GM12891 (cell line): ENCODE data around the gene LCMT1.

Source experiments
- PAX5 ChIP-seq: IDR thresholded peaks from 2 replicates; pipeline ENCODE4 v1.6.1; 2011; ENCODE audit warnings: low read length, moderate library complexity, mild to moderate bottlenecking; ENCODE audit not compliant: insufficient read depth, severe bottlenecking
- POLR2A ChIP-seq: IDR thresholded peaks from 2 replicates; pipeline ENCODE4 v1.6.1; 2011; ENCODE audit warnings: low read depth, low read length, control low read depth
- POLR2AphosphoS5 ChIP-seq: IDR thresholded peaks from 2 replicates; pipeline ENCODE4 v1.6.1; 2011; ENCODE audit warnings: low read depth, low read length, control low read depth
- TAF1 ChIP-seq: IDR thresholded peaks from 2 replicates; pipeline ENCODE4 v1.6.1; 2011; ENCODE audit warnings: low read depth, low read length, control low read depth

DNA sequence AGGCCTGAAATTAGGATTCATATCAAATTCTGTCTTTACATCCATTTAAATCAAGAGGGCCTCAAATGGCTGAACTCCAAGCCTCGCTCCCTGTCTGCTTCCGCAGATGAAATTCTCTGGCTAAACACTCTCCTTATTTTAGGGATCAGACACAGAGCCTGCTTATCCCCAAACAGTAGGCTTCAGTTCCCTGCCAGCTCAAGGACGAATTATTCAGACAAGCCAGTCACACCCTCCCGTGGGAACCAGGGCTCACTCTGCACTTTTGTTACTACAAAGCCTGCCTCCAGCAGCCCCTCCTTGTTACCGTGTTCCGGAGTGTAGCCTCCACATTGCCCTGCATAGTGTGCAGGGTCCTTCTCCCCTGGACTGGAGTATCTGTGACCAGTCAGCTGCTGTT is 46.6 kb upstream of the LCMT1 start:
- TF ChIP-seq POLR2A: no peak
- no peak for TF ChIP-seq POLR2AphosphoS5
- TF ChIP-seq PAX5: no peak
- TF ChIP-seq TAF1: no peak
